Epithelial cell of prostate (primary cell): Measurements from ENCODE around the gene GVQW3.

Experiments
- DNase-seq: peaks from one replicate; pipeline ENCODE4 v3.0.0-alpha.2; 2011; ENCODE audit warnings: low read depth, low spot score
- H3K27ac ChIP-seq: fragments of 450-650 bp; 2 replicates; pipeline ENCODE4 v1.5.1; 2017; ENCODE audit warnings: mild to moderate bottlenecking

Gene GVQW3

GRCh38 chr11:76380977-76381719 is at the start of gene GVQW3, which contains the start of gene THAP12:
TSS of gene GVQW3 (plus strand) at chr11:76381323. CDS start at chr11:76381829, 506 bp downstream.
TSS of gene THAP12 (minus strand) at chr11:76381132. CDS start at chr11:76380836, 296 bp downstream.
- DNase-seq = peak; percentile 87
- peak within 1 kb of the TSS; percentile 70 for H3K27ac ChIP-seq

- DNase-seq = no peak
- no peak overlapping the region for H3K27ac ChIP-seq
Measured at GRCh38 chr11:76334826-76335389, 46.2 kb upstream of the GVQW3 start.

DNA sequence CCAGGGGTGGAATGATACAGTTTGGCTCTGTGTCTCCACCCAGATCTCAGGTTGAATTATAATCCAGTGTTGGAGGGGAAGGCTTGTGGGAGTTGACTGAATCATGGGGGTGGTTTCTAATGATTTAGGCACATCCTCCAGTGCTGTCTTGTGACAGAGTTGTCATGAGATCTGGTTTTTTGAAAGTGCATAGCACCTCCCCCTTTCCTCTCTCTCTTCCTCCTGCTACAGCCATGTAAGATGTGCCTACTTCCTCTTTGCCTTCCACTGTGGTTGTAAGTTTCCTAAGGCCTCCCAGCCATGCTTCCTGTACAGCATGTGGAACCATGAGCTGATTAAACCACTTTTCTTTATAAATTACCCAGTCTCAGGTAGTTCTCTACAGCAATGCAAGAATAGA is 45.3 kb upstream of the GVQW3 start:
- H3K27ac ChIP-seq = no peak overlapping the region
- no peak for DNase-seq

GRCh38 chr11:76336597-76336996 is 44.5 kb upstream of the GVQW3 start:
- H3K27ac ChIP-seq = no peak overlapping the region
- no peak for DNase-seq

- no peak for DNase-seq
- no peak overlapping the region for H3K27ac ChIP-seq
Measured at GRCh38 chr11:76337469-76337868, 43.7 kb upstream of the GVQW3 start.

GRCh38 chr11:76337923-76338322 is 43.2 kb upstream of the GVQW3 start:
- H3K27ac ChIP-seq = no peak overlapping the region
- DNase-seq = no peak

DNA sequence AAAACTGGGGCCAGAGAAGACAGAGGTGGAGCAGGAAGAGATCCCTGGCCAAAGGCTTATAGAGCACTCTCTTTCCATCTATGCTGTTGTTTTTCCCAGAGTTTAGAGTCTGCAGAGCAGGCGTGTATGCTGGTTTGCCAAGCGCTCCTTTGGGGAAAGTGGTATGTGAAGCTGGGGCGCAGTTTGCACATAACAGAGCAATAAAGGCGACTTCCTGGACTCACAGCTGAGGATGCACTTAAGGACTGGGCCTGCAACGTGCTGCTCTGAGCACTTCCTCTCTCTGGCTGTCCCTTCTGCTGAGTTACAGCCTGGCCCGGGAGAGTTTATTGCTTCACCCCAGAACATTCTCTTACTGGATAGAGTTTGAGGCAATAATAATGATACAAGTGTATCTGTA is 41.9 kb upstream of the GVQW3 start:
- DNase-seq = no peak
- no peak overlapping the region for H3K27ac ChIP-seq

GRCh38 chr11:76347466-76347865 is 33.7 kb upstream of the GVQW3 start:
- no peak for DNase-seq
- no peak overlapping the region for H3K27ac ChIP-seq

GRCh38 chr11:76348348-76348747 is 32.8 kb upstream of the GVQW3 start:
- no peak overlapping the region for H3K27ac ChIP-seq
- DNase-seq = no peak

DNA sequence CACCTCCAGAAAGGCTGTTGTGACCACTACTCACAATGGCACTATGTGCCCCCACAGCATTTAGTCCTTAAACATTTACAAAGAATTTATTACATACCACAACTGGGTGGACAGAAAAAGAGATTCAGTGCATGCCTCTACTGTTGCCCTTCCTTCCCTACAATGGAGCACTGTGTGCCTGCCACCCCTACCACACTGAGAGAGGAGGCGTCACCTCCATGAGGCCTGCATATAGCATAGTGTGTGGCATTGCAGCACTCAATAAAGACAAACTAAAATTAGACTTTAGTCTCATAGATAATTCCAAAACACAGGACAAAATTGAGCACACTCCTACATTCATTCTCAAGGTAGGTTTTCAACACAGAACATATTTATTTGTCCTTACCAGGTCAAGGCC is 26.0 kb upstream of the GVQW3 start:
- no peak for DNase-seq

DNA sequence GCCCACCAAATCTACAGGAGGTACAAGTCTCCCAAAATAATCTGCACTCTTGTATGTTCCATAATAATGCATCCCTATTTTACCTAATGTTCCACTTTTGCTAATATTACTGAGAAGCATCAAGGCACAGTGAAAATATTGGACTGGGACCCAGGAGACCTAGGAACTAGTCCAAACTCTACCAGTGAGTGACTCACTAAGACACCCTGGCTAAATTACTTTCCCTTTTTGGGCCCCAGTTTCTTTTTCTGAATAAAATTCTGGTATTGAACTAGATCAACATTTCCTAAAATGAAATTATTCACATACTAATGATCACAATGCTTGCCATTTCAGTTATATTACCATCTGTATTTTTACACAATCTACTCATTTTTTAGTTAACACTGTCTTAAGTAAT is 19.7 kb upstream of the GVQW3 start:
- DNase-seq = no peak
- no peak overlapping the region for H3K27ac ChIP-seq

More for the DNA sequence above, 26.0 kb upstream of the GVQW3 start:
- no peak overlapping the region for H3K27ac ChIP-seq

DNA sequence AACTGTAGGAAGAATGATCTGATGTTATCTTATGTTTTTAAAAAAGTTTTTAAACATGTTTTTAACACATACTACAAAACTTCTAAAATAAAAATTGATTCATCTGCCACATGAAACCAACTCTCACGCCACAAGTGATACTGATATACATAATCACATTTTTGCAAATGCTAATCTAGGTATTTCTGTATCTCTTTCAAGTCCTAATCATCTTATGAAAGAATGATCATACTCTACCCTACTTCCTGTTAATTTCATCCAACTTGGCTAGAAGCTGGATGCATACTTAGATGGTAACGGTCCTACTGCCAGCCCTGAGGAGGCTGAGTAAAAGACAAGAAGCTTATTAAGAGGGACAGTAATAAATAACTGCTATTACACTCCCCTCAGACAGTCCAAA is 19.3 kb upstream of the GVQW3 start:
- DNase-seq = no peak
- no peak overlapping the region for H3K27ac ChIP-seq

- no peak overlapping the region for H3K27ac ChIP-seq
- DNase-seq = no peak
Measured at GRCh38 chr11:76362716-76363115, 18.4 kb upstream of the GVQW3 start.

DNA sequence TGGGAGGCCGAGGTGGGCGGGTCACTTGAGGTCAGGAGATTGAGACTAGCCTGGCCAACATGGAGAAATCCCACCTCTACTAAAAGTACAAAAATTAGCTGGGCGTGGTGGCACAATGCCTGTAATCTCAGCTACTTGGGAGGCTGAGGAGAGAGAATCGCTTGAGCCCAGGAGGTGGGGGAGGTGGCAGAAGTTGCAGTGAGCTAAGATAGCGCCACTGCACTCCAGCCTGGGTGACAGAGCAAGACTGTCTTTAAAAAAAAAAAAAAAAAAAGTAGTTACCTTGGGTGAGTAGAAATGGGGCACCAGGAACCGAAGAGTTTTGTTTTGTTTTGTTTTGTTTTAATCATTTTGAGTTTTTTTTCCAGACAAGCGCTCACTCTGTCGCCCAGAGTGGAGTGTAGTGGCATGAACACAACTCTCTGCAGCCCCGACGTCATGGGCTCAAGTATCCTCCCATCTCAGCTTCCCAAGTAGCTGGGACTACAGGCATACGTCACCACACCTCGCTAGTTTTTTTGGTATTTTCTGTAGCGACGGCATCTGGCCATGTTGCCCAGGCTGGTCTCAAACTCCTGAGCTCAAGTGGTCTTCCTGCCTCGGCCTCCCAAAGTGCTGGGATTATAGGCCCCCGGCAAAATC is 16.0 kb upstream of the GVQW3 start:
- no peak for DNase-seq
- no peak overlapping the region for H3K27ac ChIP-seq

DNA sequence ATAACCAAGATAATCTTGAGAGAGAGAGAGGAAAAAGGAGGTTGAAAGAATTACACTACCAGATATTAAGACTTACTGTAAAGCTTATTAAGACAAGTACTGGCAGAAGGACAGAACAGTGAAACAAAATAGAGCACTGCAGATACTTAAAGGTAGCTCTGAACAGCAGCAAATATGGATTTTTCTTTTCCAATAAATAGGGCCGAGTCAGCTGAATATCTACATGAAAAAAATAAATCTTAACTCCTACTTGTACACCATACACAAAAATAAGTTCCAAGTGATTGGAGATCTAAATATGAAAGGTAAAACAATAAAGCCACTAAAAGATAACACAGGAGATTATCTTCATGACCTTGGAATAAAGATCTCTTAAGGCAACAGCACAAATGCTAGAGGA is 12.6 kb upstream of the GVQW3 start:
- DNase-seq = no peak
- no peak overlapping the region for H3K27ac ChIP-seq

DNA sequence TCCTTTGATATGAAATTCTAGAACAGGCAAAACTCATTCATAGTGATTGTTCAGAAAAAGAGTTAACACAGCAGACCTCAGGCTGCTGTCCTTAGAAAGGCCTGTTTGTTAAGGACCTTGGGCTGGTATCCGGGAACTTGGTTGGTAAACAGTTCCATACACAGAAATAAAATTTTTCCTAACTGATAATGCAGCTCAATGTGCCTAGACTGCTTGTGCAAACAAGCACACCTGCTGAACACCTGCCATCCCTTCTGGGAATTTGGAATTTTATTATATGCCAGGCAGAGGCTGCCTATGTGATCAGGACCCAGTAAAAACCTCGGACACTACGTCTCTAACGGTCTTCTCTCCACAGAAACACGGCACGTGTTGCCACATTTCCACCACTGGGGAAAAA is 11.7 kb upstream of the GVQW3 start:
- no peak for DNase-seq
- no peak overlapping the region for H3K27ac ChIP-seq

DNA sequence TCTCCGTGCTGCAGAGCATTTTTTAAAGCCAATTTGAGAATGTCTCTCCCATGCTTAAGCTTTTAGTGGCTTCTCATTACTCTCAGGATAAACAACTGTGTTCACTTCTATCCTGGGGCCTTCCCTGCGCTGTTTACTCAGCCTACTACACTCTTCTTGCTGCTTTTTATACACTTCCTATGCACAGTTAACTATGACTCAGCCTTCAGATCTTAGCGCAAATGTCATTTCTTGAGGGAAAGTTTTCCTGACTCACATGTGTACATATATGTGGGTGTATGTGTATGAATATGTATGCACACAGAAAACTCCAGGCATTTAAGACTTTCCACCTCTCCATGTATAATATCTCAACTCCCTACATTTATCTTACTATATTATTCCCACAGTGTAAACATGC is 10.0 kb upstream of the GVQW3 start:
- DNase-seq = peak; percentile 52
- no peak overlapping the region for H3K27ac ChIP-seq

DNA sequence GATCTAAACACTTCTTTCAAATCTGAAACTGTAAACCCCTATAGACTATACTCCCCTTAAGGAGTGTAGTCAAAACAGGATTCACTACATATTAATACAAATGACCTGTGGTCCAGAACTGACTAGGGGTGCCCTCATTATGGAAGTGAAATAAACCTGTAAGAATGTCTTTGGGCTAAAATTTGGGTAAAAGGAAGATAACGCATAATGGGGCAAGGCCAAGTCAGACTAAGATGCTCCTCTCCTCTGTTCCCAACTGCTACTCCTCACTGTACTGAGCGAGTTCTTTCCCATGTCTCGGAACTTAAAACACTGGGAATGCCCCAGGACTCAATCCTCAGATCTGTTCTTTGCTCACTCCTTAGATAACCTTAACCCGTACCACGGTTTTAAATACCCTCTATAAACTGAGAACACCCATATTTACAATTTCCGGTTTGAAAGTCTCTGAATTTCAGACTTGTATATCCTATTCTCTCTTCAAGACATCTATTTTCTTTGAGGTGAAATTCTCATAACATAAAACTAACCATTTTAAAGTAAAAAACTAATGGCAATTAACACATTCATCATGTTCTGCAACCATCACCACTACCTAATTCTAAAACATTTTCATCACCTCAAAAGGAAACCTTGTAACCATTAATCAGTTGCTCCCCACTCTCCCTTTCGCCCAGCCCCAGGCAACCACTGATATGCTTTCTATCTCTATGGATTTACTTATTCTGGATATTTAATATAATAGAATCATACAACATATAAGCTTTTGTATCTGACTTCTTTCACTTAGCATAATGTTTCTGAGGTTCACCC is 4.2 kb upstream of the GVQW3 start:
- H3K27ac ChIP-seq = no peak overlapping the region

DNA sequence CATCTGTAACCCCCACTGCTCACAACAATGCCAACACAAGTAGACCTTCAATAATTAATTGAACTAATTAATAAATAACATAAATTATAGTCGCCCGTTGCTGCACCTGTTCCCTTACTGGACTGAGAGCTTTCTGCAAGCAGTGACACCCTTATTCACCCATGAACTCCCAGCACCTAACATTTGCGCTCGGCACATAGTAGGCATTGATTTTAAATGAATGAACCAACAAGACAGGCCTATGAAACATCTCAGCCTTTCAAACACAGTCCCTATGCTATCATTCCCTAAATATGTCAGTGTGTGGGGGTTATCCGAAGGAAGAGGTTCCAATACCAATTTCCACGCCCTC is 1.3 kb upstream of the GVQW3 start:
- H3K27ac ChIP-seq = no peak overlapping the region
- no peak for DNase-seq

More for the DNA sequence above, 4.2 kb upstream of the GVQW3 start:
- no peak for DNase-seq

DNA sequence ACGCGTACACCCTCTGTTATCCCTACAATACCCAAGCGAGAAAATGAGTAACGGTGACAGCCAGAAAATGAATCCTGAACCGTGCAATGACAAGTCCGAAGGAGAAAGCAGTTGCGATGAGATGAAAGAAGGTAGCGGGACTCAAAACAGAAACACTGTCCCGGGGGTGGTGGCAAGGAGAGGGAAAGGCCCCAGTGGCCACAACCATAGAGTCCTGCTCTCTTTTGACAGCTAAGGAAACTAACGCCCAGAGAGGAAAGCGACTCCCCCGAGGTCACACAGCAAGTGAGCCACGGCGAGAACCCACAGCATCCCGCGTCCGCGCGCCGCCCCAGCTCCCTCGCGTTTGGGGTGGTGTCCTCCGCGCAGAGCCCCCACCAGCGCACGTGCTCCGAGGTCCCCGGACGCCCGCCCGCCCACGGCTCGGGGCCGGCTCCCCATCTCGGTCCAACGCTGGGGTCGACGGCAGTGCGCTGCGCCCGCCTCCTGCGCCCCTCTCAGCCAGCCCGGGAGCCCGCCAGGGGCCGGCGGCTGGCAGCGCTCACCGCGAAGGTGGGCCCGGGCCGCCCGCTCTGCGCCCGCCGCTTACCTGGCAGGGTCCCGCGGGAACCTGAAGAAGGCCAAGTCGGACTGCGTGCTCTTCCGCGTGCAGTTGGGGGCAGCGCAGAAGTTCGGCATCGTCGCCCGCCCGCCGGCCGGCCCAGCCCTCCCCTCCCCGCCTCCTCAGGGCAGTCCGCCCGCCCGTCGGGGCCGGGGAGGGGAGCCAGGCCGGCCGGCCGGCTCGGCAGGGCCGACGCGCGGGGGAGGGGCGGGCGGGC is 755 bp upstream of the GVQW3 start:
- DNase-seq = no peak

More for the DNA sequence above, 755 bp upstream of the GVQW3 start:
- H3K27ac ChIP-seq = peak overlapping the region; percentile 70
